Stimulated activated CD4-positive, alpha-beta T cell treated with anti-CD3 and anti-CD28 coated beads, Interleukin-12 subunit alpha, Interleukin-12 subunit beta, amount 100 ng/mL, for 48 hours (primary cell): ENCODE measurements around the gene PDXDC1.
"Not testable (repeated sequence)": the region's sequence is repeated elsewhere in the genome, so short reads cannot be mapped to it uniquely, and the experiment has no call there.

Experiments
- DNase-seq, 3 donors: peaks; one replicate each; pipeline ENCODE4 v3.0.0-alpha.2; 2020; ENCODE audit warnings: low read depth in 2 of 3, low spot score in 1 of 3

The PDXDC1 gene, protein sequence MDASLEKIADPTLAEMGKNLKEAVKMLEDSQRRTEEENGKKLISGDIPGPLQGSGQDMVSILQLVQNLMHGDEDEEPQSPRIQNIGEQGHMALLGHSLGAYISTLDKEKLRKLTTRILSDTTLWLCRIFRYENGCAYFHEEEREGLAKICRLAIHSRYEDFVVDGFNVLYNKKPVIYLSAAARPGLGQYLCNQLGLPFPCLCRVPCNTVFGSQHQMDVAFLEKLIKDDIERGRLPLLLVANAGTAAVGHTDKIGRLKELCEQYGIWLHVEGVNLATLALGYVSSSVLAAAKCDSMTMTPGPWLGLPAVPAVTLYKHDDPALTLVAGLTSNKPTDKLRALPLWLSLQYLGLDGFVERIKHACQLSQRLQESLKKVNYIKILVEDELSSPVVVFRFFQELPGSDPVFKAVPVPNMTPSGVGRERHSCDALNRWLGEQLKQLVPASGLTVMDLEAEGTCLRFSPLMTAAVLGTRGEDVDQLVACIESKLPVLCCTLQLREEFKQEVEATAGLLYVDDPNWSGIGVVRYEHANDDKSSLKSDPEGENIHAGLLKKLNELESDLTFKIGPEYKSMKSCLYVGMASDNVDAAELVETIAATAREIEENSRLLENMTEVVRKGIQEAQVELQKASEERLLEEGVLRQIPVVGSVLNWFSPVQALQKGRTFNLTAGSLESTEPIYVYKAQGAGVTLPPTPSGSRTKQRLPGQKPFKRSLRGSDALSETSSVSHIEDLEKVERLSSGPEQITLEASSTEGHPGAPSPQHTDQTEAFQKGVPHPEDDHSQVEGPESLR

DNA sequence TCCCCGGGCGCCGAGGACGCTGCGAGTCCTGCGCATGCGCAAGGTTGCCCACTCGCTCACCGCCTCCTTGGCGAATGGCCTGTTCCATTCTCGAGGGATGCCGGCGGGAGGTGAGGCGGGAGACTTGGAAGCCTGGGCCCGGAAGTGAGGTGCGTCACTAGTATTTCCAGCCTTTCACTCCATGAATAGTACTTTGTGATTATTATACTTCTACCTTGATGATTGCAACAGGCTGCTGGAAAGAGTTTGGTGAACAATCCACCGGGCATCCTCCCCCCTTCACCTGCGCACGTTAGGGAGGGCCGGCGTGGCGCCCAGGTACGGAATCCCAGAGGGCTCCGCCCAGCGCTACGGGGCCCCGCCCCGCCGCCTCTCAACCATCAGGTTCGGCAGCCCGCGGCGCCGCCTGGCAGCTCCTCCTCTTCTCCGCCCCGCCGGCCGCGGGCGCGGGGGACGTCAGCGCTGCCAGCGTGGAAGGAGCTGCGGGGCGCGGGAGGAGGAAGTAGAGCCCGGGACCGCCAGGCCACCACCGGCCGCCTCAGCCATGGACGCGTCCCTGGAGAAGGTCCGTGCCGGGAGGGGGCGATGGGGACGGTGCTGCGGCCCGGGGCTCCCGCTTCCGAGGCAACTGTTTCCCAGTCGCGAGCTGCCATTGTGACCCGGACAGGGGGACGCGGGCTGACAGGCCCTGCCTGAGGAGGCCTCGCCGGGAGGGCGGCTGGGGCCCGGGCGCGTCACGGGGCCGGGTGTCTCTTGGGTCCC lies at the start of gene PDXDC1:
PDXDC1 (plus strand) TSS at position 371 of the 762 bp plus-strand sequence; CDS start at position 545, 174 bp downstream.
- DNase-seq: peak; percentile 91 to 99 (median 97)

DNA sequence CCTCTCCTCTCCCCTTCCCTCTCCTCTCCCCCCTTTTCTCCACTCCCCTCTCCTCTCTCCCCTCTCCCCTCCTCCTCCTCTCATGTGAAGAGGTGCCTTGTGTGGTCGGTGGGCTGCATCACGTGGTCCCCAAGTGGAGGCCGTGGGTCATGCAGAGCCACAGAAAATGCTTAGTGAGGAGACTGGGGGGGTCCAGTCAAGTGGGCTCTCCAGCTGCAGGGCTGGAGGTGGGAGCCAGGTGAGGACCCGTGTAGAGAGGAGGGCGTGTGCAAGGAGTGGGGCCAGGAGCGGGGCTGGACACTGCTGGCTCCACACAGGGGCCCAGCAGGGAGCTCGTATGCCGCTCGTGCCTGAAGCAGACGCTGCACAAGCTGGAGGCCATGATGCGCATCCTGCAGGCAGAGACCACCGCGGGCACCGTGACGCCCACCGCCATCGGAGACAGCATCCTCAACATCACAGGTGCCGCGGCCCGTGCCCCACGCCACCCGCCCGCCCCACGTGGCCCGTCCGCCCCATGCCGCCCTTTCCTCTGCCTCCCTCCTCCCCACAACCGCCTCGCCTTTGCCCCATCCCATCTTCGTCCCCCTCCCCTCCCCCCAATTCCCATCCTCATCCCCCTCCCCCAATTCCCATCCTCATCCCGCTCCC lies 46.6 kb upstream of the PDXDC1 start:
- DNase-seq: not testable (repeated sequence)

DNA sequence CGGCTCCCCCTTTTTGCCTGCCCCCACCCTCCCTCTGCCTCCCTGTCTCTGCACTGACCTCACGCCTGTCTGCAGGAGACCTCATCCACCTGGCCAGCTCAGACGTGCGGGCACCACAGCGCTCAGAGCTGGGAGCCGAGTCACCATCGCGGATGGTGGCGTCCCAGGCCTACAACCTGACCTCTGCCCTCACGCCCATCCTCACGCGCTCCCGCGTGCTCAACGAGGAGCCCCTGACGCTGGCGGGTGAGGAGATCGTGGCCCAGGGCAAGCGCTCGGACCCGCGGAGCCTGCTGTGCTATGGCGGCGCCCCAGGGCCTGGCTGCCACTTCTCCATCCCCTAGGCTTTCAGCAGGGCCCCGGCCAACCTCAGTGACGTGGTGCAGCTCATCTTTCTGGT lies 45.6 kb upstream of the PDXDC1 start:
- DNase-seq: not testable (repeated sequence)

DNA sequence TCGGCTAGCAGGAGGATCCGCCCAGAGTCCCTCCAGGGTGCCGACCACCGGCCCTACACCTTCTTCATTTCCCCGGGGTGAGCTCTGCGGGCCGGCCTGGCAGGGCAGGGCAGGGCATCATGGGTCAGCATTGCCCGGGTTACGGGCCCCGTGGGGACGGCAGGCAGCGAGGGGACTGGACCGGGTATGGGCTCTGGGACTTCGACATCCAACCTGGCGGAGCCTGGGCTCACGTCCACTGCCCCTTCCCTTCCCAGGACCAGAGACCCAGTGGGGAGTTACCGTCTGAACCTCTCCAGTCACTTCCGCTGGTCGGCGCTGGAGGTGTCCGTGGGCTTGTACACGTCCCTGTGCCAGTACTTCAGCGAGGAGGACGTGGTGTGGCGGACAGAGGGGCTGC lies 44.6 kb upstream of the PDXDC1 start:
- DNase-seq: not testable (repeated sequence)

DNA sequence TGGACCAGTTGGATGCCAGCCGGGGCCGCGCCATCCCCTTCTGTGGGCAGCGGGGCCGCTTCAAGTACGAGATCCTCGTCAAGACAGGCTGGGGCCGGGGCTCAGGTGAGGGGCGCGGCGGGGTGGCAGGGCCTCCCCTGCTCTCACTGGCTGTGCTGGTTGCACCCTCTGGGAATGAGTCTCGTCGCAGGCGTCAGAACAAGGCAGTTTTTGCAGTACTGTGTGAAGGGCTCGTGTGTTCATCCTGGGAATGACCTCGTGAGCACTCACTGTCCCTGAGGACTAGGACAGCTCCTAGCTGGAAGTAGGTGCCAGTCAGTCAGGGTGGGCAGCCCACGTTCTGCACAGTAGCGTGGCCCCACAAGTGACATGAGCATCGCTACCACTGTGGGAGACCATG lies 43.9 kb upstream of the PDXDC1 start:
- not testable (repeated sequence) for DNase-seq

DNA sequence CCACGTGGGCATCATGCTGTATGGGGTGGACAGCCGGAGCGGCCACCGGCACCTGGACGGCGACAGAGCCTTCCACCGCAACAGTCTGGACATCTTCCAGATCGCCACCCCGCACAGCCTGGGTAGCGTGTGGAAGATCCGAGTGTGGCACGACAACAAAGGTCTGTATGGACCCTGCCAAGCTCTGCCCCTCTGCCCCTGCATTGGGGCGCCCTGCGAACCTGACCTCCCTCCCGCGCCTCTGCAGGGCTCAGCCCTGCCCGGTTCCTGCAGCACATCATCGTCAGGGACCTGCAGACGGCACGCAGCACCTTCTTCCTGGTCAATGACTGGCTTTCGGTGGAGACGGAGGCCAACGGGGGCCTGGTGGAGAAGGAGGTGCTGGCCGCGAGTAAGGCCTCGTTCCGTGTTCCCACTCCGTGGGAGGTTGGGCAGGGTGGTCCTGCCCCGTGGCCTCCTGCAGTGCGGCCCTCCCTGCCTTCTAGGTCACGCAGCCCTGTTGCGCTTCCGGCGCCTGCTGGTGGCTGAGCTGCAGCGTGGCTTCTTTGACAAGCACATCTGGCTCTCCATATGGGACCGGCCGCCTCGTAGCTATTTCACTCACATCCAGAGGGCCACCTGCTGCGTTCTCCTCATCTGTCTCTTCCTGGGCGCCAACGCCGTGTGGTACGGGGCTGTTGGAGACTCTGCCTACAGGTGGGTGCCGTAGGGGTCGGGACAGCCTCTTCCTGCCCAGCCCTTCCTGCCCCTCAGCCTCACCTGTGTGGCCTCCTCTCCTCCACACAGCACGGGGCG lies 42.0 kb upstream of the PDXDC1 start:
- not testable (repeated sequence) for DNase-seq

DNA sequence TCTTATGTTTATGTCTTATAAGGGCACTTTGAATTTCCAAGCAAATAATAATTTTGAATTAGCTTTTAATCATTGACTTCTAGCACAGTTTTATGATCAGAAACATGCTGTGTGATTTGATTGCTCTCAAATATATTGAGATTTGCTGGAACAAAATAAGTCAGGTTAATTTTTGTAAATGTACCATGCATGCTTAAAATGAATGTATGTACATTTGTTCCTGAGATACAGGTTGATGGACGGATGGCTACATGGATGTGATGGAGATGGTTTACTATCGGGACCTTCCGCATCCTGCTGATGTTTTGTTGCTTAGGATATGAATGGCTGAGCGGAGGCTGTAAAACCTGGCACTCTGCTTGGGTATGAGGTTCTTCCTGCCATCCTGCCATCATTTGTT lies 37.7 kb upstream of the PDXDC1 start, which contains the start of gene NPIPA1:
NPIPA1 (plus strand) TSS at position 301 of the 400 bp plus-strand sequence; CDS start at position 301, 0 bp downstream.
- not testable (repeated sequence) for DNase-seq

DNA sequence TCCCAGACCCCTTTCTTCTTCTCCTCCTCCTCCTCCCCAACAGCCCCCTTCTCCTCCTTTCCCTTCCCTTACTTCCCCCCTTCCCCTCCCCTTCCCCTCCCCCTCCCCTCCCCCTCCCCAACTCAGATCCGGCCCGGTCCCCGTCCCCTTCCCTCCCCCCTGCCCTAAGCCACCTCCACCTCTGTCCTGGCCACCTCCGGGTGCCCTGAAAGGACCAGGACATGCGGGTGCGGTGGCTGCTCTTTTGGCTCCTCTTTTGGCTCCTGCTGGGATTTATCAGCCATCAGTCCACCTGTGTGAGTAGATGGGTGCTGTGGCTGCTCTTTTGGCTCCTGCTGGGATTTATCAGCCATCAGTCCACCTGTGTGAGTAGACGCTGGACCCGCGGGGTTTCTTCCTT lies 36.8 kb upstream of the PDXDC1 start:
- not testable (repeated sequence) for DNase-seq

DNA sequence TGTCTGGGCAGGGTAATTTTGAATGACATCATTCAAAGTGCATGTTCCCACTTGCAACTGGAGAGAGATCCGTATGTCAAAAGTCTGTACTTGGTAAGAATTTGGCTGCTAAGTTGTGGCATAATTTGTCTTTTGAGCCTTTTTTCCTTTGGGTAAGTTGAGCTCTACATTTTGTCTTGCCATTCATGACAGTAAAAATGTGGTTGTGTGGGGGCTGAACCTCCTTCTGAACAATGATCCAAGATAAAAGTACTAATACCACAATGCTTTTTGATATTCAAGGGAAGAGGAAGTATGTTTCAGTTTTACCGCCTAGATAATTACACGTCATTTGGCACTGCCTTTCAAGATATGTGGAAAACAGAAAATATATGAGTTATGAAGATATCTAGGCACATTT lies 32.1 kb upstream of the PDXDC1 start:
- not testable (repeated sequence) for DNase-seq

DNA sequence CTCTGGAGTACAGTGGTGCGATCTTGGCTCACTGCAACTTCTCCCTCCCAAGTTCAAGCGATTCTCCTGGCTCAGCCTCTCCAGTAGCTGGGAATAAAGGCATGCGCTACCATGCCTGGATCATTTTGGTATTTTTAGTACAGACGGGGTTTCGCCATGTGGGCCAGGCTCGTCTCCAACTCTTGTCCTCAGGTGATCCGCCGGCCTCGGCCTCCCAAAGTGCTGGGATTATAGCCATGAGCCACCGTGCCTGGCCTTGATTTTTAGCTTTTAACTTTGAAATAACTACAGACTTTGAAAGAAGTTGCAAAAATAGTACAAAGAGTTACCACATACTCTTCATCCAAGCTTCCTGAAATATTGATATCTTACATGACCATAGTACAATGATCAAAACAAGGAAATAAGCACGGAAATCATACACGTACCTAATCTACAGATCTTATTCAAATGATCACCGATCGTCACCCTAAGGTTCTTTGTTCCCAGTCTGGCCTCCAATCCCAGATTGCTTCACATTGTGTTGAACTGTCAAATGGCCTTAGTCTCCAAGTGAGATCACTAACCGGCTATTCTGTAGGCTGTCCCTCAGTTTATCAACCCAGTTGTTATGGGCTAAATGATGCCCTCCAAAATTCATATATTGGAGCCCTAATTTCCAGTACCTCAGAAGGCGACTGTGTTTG lies 19.1 kb upstream of the PDXDC1 start:
- no peak for DNase-seq

DNA sequence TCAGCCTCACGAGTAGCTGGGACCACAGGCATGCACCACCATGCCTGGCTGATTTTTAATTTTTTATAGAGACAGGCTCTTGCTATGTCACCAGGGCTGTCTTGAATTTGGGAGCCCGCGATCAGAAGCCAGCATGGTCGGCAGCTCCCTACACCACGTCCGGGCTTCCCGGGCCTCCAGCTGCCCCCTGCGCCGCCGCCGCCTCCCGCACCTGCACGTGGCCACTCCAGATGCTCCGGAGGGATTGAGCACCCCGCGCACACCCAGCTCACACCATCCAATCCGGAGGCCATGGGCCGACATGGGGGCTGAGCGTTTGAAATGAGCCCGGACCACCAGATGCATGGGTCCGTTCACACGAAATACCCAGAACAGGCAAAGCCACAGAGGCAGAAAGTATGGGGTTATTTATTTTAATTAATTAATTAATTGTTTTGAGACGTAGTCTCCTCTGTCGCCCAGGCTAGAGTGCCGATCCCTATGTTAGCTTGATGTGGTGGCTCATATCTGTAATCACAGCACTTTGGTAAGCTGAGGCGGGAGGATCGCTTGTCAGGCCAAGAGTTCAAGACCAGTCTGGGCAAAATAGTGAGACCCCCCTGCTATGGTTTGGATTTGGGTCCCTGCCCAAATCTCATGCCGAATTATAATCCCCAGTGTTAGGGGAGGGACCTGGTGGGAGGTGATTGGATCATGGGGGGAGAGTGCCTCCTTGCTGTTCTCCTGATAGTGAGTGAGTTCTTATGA lies 17.1 kb upstream of the PDXDC1 start:
- DNase-seq: no peak

DNA sequence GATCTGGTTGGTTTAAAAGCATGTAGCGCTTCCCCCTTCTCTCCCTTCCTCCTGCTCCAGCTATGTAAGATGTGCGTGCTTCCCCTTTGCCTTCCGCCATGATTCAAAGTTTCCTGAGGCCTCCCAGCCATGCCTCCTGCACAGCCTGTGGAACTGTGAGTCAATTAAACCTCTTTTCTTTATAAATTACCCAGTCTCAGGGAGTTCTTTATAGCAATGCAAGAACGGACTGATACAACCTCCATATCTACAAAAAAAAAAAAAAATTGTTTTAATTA lies 16.6 kb upstream of the PDXDC1 start:
- no peak for DNase-seq

DNA sequence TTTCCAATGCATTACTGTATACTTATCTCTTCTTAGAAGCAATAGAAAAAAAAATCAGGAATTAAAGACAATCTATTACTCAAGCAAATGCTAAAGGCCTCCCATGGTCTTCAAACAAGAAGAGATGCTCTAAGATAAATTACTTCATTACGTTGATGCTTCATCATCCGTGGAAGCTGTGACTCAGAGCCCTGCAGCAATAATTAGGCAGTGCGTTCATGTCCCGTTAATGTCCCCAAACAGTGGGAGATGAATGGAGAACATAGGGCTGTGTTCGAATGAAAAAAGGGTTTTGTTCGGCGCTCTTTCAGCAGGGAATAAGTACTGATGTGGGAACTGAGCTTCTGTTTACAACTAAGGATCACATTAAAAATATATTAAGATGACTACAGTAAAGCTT lies 15.9 kb upstream of the PDXDC1 start:
- DNase-seq: no peak

DNA sequence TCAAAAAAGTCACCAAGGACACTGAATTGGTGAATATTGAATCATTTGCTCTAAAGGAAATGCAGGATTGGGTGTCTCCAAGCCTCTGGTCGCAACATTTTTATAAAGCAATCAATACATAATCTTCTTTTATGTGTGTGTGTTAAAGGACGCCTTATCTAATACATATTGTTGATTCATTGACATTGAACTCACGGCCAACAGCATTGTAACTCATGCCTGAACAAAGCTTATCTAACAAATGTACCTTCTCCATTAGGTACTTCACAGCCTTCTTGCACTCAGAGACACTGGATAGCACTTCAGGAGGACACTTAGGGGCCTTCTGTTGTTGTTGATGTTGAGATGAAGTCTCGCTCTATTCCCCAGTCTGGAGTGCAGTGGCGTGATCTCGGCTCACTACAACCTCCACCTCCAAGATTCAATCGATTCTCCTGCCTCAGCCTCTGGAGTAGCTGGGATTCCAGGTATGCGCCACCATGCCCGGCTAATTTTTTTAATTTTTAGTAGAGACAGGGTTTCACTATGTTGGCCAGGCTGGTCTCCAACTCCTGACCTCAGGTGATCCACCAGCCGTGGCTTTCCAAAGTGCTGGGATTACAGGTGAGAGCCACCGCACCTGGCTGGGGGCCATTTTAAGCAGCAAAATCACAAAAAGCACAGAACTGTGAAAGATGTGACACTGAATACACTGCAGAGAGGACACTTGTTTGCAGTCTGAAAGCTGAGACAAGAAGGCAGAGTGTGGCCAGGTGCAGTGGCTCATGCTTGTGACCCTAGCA lies 13.2 kb upstream of the PDXDC1 start:
- no peak for DNase-seq

DNA sequence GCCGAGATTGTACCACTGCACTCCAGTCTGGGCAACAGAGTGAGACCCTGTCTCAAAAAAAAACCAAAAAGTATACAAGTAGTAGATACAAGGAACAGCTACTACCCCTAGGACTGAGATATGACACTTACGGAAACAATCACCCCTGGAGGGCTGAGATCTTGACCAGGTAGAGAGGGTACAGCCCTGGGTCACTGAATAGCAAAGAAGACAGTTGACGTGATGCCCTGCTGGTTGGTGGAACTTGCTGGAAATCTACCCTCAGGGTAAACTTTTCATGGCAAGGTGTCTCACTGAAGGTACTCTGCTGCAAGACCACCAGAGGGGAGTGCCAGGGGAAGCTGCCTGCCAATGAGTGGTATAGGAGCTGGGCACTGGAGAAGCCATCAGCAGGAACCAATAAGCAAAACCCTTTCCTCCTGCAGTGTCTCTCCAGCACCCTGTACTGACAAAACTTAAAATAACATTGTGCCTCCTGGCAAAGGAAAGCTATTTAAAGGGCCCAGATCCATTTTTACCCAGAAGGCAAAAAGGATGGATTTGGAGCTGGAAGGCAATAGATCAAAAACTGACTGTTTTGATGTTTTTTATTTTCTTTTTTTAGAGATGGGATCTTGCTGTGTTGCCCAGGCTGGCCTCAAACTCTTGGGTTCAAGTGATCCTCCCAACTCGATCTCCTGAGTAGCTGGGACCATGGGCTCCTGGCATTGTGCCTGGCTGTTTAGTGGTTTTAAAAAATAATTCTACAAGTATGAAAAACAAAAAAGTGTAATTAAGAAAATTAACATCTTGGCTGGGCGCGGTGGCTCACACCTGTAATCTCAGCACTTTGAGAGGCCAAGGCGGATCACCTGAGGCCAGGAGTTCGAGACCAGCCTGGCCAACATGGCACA lies 11.3 kb upstream of the PDXDC1 start:
- no peak for DNase-seq

DNA sequence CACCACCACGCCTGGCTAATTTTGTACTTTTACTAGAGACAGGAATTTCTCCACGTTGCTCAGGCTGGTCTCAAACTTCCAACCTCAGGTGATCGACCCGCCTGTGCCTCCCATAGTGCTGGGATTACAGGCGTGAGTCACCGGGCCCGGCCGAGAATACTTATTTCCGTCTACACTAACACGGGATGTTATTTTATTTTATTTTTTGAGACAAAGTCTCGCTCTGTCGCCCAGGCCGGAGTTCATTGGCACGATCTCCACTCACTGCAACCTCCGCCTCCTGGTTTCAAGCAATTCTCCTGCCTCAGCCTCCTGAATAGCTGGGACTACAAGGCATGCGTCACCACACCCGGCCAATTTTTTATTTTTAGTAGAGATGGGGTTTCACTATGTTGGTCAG lies 9.5 kb upstream of the PDXDC1 start:
- DNase-seq: no peak

DNA sequence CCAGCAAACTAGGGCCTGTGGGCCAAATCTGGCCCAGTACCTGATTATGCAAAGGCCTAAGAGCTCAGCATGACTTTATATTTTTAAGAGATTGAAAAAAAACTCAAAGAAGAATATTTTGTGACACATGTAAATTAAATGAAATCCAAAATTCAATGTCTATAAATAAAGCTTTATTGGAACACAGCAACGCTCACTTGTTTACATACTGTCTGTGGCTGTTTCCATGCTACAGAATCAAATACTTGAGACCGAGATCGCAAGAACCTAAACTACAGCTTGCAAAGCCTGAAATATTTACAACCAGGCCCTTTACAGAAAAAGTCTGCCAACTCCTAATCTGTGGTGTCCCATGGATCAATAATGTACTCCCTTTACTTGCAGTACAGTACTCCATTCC lies 5.0 kb upstream of the PDXDC1 start:
- DNase-seq: not testable (repeated sequence)
